ENCODE measurements around the gene GALNT11.

GRCh38 chr7:152128741-152129461, 103.4 kb downstream of the GALNT11 start:
- TF ChIP-seq ZNF274 (IDR thresholded peaks at IDR 0.05; ENCODE audit: low read depth, low read length) (no peak), YY1 (IDR thresholded peaks at IDR 0.05; ENCODE audit: insufficient read depth, insufficient read length) (no peak), SUZ12 (IDR thresholded peaks at IDR 0.05; ENCODE audit: extremely low read depth, insufficient read depth, insufficient read length) (no peak)

All from NT2/D1 (cell line).